Anterior cingulate cortex (tissue), 58 donors: ENCODE results near the gene MOCS1.
"Not testable (repeated sequence)": the region's sequence is repeated elsewhere in the genome, so short reads cannot be mapped to it uniquely, and the experiment has no call there.

Experiments
- DNase-seq, 58 donors: peaks; one replicate each; lab custom pipeline; 2025; lab: John Stamatoyannopoulos, UW

The MOCS1 gene

DNA sequence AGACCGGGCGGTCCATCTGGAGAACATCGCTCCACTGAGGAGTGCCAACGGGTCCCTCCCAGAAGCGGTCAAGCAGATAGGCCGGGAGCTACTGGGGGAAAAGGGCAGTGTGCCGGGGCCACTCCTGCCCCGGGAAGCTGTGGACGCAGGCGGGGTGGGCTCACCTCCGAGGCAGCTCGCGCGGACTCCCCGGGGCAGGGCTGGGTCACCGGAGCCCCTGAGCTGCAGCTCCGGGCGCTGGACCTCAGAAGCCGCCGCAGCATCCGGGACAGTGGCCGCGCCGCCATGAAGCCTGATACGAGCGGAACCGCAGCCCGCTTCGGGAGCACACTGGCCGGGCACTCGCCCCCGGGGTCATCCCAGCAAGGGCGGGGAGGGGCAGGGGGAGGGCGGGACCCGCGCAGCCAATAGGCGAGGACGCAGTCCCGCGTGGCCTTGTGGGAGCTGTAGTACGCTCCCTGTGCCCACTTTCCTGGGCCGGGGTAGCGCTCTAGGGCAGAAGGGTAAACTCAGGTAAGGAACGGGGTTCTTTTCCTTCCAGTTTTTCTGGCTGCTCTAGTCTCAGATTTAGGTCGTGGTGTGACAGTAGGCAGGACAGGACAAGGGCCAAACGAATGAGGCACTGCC is at the start of gene MOCS1:
Gene MOCS1 (minus strand): TSS at position 332 of the 627 bp plus-strand sequence. CDS start 45 bp downstream, at position 287.
- peak; percentile 18 to 91 (median 79) for DNase-seq

DNA sequence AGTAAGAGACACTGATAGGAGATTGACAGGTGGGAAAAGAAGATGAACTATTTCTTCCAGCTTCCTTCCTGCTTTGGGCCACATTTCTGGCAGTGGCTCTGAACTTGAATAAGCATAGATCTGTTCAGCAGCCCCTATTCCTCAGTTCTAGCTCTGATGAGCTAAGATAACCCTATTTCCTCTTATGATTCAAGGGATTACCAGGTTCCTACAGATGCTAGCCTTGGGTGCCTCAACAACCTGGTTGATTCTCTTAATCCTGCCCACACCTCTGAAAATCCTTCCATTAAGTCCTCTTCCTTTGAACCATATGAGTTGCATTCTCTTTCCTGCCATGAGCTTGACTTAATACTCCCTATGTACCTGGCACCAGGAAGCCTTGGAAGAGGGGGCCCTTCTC is 49.8 kb upstream of the MOCS1 start:
- no peak for DNase-seq

DNA sequence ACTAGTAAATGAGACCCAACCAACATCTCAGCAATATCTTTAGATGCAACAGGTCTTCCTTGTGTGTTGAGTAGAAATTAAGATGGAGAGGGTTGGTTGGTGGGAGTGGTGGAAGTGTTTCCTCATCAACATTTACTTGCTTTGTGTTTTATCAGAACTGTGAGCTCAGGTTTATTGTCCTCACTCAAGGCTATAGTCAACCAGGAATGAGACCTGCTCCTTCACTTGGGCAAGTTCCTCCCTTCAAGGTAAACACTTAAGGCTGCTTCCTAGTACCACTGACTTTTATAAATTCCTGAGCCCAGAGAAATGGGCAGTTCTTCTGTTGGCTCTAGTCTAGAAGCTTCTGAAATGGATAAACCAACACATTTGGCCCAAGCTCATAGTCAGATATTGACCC is 48.9 kb upstream of the MOCS1 start:
- DNase-seq, result no peak

DNA sequence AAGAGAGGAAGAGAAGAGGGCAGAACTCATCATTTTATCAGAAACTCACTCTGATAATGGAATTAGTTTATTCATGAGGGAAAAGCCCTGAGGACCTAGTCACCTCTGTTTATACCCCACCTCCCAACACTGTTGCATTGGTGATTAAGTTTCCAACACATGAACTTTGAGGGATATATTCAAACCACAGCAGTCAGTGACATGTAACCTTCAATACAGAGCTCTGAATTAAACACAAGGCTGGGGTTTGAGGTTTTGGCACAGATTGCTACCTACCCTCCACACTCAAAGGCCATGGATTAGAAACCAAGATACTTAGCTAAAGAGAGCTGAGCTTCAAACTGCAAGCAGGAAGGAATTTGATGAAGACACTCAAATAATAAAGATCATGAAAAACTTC is 48.5 kb upstream of the MOCS1 start:
- DNase-seq, result no peak

DNA sequence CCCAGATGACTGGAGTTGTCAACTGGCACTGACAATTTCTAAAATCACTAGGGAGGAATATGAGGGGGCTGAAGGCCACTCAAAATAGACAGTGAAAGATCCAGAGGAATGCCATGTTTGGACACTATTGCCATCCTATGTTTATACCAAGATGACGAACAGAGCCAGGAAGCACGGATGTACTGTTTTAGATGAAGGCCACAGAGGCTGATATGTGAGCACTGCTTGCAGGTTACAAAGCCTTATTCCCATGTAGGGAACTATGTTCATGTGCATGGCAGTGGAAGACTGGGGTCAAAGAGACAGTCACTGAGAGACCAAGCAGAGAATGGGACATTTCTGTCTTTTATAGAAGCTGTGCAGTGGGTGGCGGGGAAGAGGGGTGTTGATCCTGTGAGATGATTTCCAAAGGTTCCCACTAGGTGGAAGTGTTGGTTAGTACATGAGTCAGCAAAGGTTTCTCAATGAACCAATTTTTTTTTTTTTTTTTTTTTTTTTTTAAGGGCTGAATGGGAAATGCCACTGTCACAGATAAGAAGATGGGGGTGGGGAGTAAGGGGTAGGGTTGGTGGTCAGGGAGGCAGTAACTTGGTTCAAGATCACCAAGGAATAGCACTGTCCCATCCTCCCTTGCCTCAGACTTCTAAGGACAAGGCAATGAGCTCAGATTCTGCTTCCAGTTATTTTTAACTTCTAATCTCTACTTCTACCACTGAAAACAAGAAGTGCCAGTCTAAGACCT is 46.7 kb upstream of the MOCS1 start:
- DNase-seq, result peak in 18 of 58 donors; percentile 1 to 33 (median 10)

DNA sequence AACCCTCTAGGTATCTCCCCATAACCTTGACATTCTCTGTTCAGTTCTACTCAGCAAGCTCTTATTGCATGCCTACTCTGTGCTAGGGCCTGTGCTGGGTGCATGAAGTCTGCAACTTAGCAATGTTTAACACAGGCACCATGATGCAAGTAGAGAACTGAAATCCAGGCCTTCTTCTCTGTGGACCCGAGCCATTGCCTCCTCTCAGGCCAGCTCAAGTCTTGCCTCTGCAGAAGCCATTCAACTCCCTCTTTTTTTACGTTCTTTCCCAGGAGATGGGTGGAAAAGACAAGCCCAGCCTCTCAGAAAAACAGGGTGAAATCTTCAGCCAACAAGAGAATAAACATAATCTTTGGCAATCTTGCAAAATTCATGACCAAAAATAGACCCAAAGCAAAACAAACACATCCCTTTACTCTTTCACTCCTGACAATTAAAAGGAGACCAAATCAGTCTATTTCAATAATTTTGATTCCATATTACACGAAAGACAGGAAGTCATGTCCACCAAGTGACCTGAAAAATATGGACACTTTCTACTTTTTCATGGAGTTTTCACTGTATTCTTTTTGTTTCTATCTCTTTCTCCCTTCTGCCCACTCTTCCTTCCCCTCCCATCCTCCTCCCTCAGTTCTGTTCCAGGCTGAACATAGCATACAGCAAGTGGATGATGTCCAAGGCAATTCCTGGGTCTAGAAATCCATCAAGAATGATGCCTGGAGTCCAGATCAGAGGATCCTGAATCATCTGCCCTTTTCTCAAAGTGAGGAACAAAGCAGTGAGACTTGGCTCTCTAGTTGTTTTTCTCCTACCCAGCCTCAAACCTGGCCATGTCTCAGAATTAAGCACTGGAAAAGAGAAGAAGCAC is 45.4 kb upstream of the MOCS1 start:
- peak in 3 of 58 donors; percentile 1 to 4 (median 3) for DNase-seq

DNA sequence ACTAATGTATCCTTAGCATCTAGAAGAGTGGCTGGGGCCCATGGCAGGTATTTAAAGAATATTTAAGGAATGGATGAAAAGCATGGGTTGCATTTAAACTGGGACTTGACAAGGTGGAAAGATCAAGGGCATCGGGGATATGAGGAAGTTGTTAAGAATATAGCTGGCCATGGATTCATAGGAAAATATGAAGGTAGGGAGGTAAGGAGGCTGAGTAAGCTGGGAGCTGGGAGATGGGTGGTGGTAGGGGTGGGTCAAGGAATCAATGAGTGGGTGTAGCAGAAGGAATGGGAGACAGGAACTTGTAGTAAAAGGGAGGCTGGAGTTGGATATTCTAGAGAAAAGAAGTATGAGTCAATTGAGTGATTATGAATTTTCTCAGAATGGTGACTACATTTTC is 44.0 kb upstream of the MOCS1 start:
- no peak for DNase-seq

DNA sequence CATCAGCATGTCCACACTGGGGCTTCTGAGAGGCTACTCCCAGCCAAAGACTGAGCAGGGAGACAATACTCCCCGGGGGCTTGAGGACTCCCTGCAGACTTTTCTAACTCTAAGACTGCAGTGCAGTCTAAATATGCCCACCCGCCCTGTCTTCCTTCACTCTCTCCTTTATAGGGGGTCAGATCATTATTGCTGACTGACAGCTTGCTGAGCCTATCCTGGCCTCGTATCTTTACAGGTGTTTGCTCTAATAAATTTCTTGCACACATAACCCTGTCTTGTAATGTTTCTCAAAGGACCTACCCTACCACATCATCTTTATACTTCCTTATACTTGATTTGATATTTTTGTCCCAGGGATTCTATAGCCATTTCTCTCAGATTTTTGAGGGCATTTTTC is 39.4 kb upstream of the MOCS1 start:
- no peak for DNase-seq

DNA sequence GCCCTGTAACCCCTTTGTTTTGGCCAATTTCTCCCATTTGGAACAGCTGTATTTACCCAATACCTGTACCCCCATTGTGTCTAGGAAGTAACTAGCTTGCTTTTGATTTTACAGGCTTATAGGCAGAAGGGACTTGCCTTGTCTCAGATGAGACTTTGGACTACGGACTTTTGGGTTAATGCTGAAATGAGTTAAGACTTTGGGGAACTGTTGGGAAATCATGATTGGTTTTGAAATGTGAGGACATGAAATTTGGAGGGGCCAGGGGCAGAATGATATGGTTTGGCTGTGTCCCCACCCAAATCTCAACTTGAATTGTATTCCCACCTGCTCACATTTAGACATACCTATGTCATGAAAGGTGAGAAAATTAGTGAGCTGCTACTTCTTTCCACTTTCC is 38.5 kb upstream of the MOCS1 start:
- DNase-seq, result not testable (repeated sequence)

DNA sequence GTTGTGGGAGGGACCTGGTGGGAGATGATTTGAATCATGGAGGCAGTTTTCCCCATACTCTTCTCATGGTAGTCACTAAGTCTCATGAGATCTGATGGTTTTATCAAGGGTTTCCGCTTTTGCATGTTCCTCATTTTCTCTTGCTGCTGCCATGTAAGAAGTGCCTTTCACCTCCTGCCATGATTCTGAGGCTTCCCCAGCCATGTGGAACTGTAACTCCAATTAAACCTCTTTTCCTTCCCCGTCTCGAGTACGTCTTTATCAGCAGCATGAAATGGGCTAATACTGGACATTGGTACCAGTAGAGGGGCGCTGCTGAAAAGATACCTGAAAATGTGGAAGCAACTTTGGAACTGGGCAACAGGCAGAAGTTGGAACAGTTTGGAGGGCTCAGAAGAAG is 36.9 kb upstream of the MOCS1 start:
- not testable (repeated sequence) for DNase-seq

DNA sequence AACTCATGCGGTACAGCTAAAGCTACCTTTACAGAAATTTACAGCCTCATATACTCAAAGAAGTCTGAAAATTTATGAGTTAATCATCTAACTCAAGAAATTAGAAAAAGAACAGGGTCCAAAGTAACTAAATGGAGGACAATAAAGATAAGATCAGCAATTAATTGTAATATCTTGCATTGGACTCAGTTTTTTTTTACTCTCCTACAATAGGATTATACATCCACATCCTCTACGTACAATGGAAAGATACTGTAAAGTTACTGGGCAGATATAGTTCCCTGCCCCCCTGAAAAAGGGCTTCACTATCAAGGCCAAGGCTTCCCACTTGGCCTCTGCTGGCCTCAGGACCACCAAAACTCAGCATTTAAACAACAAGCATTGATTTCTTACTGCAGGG is 31.5 kb upstream of the MOCS1 start:
- DNase-seq, result no peak

DNA sequence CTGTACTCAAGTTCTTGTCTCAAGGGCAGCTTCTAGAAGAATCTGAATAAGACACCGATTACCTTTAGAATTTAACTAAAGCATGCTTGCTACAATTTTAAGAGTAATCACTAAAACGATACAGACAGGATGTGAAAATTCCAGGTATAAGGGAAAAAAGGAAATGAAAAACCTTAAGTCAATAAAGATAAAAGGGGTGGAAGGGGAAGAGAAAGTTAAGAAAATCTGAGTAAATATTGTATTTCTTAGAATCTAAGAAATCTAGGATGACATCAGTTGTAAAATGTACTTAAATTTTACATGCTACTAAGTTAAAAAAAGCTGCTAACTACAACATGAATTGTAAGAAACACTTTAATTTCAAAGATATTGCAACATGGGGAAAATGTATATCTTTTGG is 30.3 kb upstream of the MOCS1 start:
- no peak for DNase-seq

DNA sequence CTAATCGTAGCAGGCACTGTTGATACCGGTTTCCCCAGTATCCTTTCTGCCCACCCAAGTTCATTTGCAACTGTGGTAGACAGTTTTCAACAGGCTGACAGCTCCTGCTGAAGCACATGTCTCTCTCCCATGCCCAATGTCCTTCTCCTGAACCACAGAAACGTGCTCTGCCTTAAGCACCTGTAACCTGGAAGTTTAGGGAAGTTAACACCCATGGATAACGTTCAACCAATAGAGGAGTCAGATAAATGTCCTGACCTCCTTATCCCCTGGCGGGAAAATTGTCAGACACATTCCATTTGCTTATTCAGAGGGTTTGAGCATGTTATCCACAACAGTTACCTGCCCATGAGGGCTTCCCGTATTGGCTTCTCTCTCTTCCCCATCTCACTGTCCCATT is 29.8 kb upstream of the MOCS1 start:
- no peak for DNase-seq

DNA sequence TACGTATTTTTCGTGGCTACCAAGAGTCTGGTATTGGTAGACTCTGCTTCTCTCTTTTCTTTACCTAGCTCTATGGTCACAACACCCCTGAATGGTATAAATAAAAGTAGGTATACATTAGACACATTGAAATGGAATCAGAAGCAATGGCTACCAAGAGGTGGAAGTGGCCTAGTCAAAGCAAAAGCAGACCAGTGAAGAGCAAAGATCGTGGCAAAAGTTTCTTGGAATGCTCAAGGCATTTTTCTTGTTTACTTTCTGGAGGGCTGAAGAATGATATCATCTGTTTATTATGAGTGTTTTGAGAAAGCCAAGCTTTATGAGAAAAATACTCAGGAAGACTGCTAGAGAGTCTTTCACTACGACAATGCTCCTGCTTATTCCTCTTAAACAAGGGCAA is 28.6 kb upstream of the MOCS1 start:
- DNase-seq, result no peak

DNA sequence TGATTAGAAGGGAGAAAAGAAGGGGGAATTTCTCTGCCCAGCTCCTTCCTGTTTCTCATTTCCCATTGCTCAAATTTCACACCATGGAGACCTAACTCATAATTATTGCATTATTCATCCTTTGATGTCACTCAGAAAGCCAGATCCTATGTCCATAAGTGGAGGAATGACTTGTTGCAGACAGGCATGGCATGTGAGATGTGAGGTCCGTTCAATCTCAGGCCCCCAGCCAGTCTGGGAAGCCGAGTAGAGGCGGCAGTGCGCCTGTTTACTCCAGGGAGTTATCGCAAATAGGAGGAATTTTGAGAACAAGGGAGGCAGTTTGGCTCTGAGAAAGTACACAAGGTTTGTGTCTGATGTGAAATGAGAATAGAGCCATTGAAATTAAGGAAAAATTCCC is 26.9 kb upstream of the MOCS1 start:
- DNase-seq, result no peak

DNA sequence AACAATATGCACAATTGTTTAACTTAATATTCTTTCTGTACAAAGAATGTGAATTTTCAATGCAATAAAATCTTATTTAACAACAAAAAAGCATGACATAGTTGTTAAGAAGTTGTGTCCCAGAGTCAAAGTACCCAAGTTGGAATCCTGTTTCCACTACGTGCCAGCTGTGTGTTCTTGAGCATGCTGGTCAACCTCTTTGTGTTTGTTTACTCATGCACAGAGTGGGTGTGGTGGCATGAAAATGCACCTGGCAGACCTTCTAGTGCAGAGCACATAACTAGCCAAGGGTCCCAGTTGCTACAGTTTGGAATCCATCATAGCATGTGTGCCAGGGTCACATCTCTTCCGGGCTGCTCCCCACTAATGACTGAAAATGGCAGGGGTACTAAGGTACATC is 24.7 kb upstream of the MOCS1 start:
- DNase-seq, result no peak

DNA sequence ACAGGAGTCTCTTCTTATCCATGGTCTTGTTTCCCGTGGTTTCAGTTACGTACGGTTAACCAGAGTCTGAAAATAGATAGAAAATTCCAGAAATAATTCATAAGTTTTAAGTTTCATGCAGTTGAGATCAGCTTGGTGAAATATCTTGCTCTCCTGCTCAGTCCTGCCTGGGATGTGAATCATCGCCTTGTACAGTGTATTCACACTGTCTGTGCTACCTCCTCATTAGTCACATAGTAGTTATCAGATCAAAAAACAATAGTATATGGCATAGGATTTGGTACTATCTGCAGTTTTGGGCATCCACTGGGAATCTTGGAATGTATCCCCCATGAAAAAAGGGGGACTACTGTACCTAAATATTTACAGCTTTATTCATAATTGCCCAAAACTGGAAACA is 22.7 kb upstream of the MOCS1 start:
- DNase-seq, result no peak

DNA sequence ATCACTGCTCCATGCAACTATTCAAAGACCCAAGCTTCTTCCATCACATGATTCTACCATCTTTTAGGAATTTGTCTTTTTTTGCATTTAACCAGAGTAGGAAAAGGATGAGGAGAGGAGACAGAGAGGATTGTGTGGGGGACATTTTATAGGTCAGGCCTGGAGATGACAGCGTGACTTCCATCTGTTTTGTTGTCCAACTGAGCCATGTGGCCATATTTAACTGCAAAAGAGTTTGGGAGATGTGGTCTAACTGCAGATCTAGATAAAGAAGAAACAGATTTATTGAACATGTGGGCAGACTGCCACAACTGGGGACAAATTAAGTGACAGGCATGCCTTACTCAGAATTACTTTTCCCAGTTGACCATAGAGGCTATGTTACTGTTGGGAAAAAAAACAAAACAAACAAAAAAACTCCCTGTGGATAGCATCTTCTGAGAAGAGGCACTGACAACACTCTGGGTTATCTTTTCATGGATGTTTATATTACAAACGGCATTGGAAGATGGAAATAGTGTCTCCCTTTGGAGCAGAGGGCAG is 18.9 kb upstream of the MOCS1 start:
- no peak for DNase-seq

DNA sequence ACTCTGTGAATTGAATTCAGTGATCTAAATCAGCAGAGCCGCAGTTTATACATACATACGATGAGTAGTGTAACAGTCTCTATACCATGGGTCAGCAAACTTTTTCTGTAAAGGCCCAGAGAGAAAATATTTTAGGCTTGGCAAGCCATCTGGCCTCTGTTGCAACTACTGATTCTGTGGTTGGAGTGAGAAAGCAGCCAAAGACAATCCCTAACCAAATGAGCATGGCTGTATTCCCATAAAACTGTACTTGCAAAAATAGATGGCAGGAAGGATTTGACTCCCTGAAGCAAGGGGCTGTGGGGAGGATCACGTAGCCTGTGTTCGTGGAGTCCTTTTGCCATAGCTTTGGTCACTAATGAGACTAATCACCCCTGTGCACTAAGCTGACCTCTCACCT is 17.9 kb upstream of the MOCS1 start:
- no peak for DNase-seq

DNA sequence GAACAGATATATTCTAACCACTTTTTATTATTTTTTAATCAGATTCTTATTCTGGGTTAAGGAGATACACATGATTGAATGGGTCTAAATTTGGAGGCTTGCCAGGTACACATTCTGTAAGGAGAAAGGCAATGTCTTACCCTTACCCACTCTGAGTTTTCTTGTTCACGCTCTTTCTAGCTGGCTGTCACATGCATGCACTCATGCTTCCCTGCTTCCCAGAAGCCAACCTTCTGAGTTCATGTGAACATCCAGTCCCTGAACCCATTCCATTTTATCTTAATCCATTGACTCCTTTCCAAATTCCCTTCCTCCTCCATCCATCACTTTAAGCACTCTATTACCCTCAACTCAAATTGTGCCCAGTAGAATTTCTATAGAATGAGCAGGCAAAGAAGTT is 17.5 kb upstream of the MOCS1 start:
- DNase-seq, result no peak

DNA sequence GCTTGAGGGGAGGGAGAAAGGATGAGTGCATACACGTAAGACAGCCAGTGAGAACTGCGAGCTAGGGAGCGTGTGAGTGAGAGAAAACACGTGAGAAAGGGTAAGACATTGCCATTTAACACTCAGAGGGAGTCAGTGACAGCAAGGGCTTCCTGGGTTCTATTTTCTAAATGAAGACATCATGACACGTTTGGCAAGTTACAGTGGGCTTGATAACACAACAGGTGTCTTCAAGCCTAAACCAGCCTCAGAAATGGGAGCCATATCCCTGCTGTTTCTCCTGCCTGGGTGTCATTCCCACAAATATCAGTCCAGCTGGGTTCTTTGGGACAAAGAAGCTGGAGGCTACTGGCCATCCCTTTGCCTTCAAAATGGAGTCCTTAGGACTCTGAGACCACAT is 16.9 kb upstream of the MOCS1 start:
- no peak for DNase-seq
